Measurements from ENCODE around the gene CLEC3B.
A peak's percentile ranks its signal among the peaks of the same experiment; 100 is the strongest.

GRCh38 chr3:44988073-44988472 is 38.0 kb upstream of the CLEC3B start:
- TF ChIP-seq CTCF (IDR thresholded peaks at IDR 0.05; ENCODE audit: low read depth, low read length, poor library complexity, severe bottlenecking) (peak; percentile 62), EZH2phosphoT487 (IDR thresholded peaks at IDR 0.05; ENCODE audit: borderline replicate concordance, low read length) (no peak)
